ENCODE results near the gene CCT8L2.
"Not testable (repeated sequence)": the region's sequence is repeated elsewhere in the genome, so short reads cannot be mapped to it uniquely, and the experiment has no call there.

- not testable (repeated sequence) for TF ChIP-seq POLR2A (IDR thresholded peaks at IDR 0.05; ENCODE audit: low read length); GATA1 (IDR thresholded peaks at IDR 0.05; ENCODE audit: low read depth, low read length)
These were observed 31.0 kb upstream of the CCT8L2 start for GRCh38 chr22:16623595-16623994.

Measured in erythroblast (primary cell).